Keratinocyte (primary cell): ENCODE results near the gene WIPF3. TPM values are rescaled to one million over a fixed set of nuclear protein-coding genes. Genes with fewer than 3 reads are reported as not detected.

Experiments
- DNase-seq: peaks from one replicate; pipeline ENCODE4 v3.0.0-alpha.2; 2011; ENCODE audit warnings: low read depth, missing footprints, low spot score
- FAIRE-seq: peaks from 2 replicates; lab custom pipeline; 2011; peaks lifted over from hg19 to GRCh38; lab: Jason Lieb, UNC
- H2AFZ ChIP-seq: 2 replicates; pipeline ENCODE4 v1.6.0; 2012; ENCODE audit warnings: low read length, control low read depth, inconsistent platforms; ENCODE audit not compliant: control insufficient read depth
- H3K27ac ChIP-seq: 2 replicates; pipeline ENCODE4 v1.5.1; 2011; ENCODE audit warnings: low read length; ENCODE audit not compliant: control insufficient read depth, insufficient read depth
- H3K27me3 ChIP-seq: 3 replicates; pipeline ENCODE4 v1.6.0; 2011; ENCODE audit warnings: low read length; ENCODE audit not compliant: control insufficient read depth, insufficient read depth; ENCODE audit errors: extremely low read depth
- H3K36me3 ChIP-seq, 2 experiments: 2 replicates in 1 of 2; 3 replicates in 1 of 2; pipeline ENCODE4 v1.5.1; 2011; ENCODE audit warnings: low read length in 2 of 2, mild to moderate bottlenecking in 1 of 2; ENCODE audit not compliant: control insufficient read depth in 2 of 2, insufficient read depth in 2 of 2; ENCODE audit errors: extremely low read depth in 1 of 2
- H3K4me1 ChIP-seq: 3 replicates; pipeline ENCODE4 v1.5.1; 2011; ENCODE audit warnings: low read length; ENCODE audit not compliant: control insufficient read depth, insufficient read depth; ENCODE audit errors: extremely low read depth
- H3K4me2 ChIP-seq: 3 replicates; pipeline ENCODE4 v1.6.0; 2011; ENCODE audit warnings: low read depth, low read length; ENCODE audit not compliant: control insufficient read depth, insufficient read depth; ENCODE audit errors: extremely low read depth
- H3K4me3 ChIP-seq, 3 experiments: fragments of 200-600 bp in 1 of 3; sonication (generic) in 1 of 3; 2 replicates in 2 of 3; 3 replicates in 1 of 3; pipeline ENCODE4 v1.5.1; 2011 to 2016; ENCODE audit warnings: low read length in 3 of 3, mild to moderate bottlenecking in 3 of 3, control low read depth in 2 of 3, inconsistent platforms in 1 of 3, low read depth in 1 of 3, mixed read lengths in 1 of 3, mixed run types in 1 of 3, moderate library complexity in 1 of 3; ENCODE audit not compliant: control insufficient read depth in 2 of 3, insufficient read depth in 2 of 3; ENCODE audit errors: extremely low read depth in 1 of 3
- H3K79me2 ChIP-seq: 2 replicates; pipeline ENCODE4 v1.6.0; 2012; ENCODE audit warnings: low read length; ENCODE audit not compliant: control insufficient read depth, insufficient read depth
- H3K9ac ChIP-seq: 3 replicates; pipeline ENCODE4 v1.6.0; 2011; ENCODE audit warnings: low read length; ENCODE audit not compliant: control insufficient read depth, insufficient read depth; ENCODE audit errors: extremely low read depth
- H3K9me1 ChIP-seq: 3 replicates; pipeline ENCODE4 v1.6.0; 2011; ENCODE audit warnings: low read length; ENCODE audit not compliant: control insufficient read depth, insufficient read depth; ENCODE audit errors: extremely low read depth
- H3K9me3 ChIP-seq: 2 replicates; pipeline ENCODE4 v1.5.1; 2012; ENCODE audit warnings: low read depth, low read length; ENCODE audit not compliant: control insufficient read depth
- H4K20me1 ChIP-seq: 3 replicates; pipeline ENCODE4 v1.6.0; 2011; ENCODE audit warnings: low read length; ENCODE audit not compliant: control insufficient read depth, insufficient read depth; ENCODE audit errors: extremely low read depth
- CTCF ChIP-seq, 3 experiments: IDR thresholded peaks in 1 of 3; conservative IDR thresholded peaks in 1 of 3; optimal IDR thresholded peaks in 1 of 3; 2 replicates in 2 of 3; 3 replicates in 1 of 3; pipeline versions ENCODE3 to v1.5.1; 2011; ENCODE audit warnings: low read length in 3 of 3, mild to moderate bottlenecking in 3 of 3, moderate library complexity in 2 of 3, control low read depth in 1 of 3, inconsistent platforms in 1 of 3; ENCODE audit not compliant: insufficient read depth in 2 of 3; ENCODE audit errors: extremely low read depth in 1 of 3
- EZH2 ChIP-seq: IDR thresholded peaks from one replicate; pipeline ENCODE4 v1.6.1; 2012; ENCODE audit warnings: inconsistent platforms, mild to moderate bottlenecking, low read length, moderate library complexity
- dilution Hi-C: fragments of 300-500 bp; cut with MboI; formaldehyde crosslinking; loops from one replicate; pipeline ENCODE4 v1.7.0; 2020; ENCODE audit warnings: low sequenced_read_pairs; ENCODE audit not compliant: extremely low pct_ligation_motif_present
- polyA plus RNA-seq, 5 experiments: library from polyadenylated mRNA; depleted of rRNA in 3 of 5; stranded (reverse) in 3 of 5; stranded (forward) in 1 of 5; unstranded in 1 of 5; fragments of >200 nt; gene quantifications; 1 replicate in 1 of 5; 2 replicates in 3 of 5; 3 replicates in 1 of 5; pipeline versions ENCODE4 v1.2.1 to v1.2.3, GENCODE V29; 2011 to 2012; ENCODE audit warnings: missing spikeins in 2 of 5, low read depth in 1 of 5, low replicate concordance in 1 of 5

The WIPF3 gene
- polyA plus RNA-seq, 1 donor (not counting 4 experiments of a cell fraction or from before 2014, with no cell fraction given): 0.04 TPM

- no peak for FAIRE-seq
These were observed 35.9 kb upstream of the WIPF3 start for GRCh38 chr7:29770371-29770770.

GRCh38 chr7:29771081-29771816 lies 35.1 kb upstream of the WIPF3 start:
- Histone ChIP-seq H3K27ac (no peak overlapping the region), H3K9ac (no peak overlapping the region), H3K4me3 (no peak overlapping the region), H3K4me1 (no peaks in the 10 kb centered on the region), H4K20me1 (no peaks in the 10 kb centered on the region), H3K9me1 (no peaks in the 10 kb centered on the region), H3K27me3 (peaks cover 8% of the 10 kb centered on the region), H3K79me2 (no peaks in the 10 kb centered on the region), H3K36me3 (no peaks in the 10 kb centered on the region), H3K4me2 (no peak overlapping the region), H3K9me3 (no peaks in the 10 kb centered on the region), H2AFZ (no peak overlapping the region)
- TF ChIP-seq CTCF (optimal IDR thresholded peaks at IDR 0.05 in 1 of 3, IDR thresholded peaks at IDR 0.05 in 1 of 3, conservative IDR thresholded peaks at IDR 0.05 in 1 of 3; ENCODE audit: extremely low read depth in 1 of 3, insufficient read depth in 2 of 3, low read length in 3 of 3) (no peak), EZH2 (no peak)
- no peak for DNase-seq
- dilution Hi-C loops: no loop called here
- FAIRE-seq: no peak

More at GRCh38 chr7:29770371-29770770, 35.9 kb upstream of the WIPF3 start:
- Histone ChIP-seq H3K79me2 (no peaks in the 10 kb centered on the region), H3K4me2 (no peak overlapping the region), H3K4me1 (no peaks in the 10 kb centered on the region), H3K27me3 (peaks cover 9% of the 10 kb centered on the region), H2AFZ (no peak overlapping the region), H3K9ac (no peak overlapping the region), H4K20me1 (no peaks in the 10 kb centered on the region), H3K4me3 (no peak overlapping the region), H3K36me3 (no peaks in the 10 kb centered on the region), H3K9me1 (no peaks in the 10 kb centered on the region), H3K9me3 (no peaks in the 10 kb centered on the region), H3K27ac (no peak overlapping the region)
- dilution Hi-C loops: no loop called here
- no peak for TF ChIP-seq CTCF (optimal IDR thresholded peaks at IDR 0.05 in 1 of 3, IDR thresholded peaks at IDR 0.05 in 1 of 3, conservative IDR thresholded peaks at IDR 0.05 in 1 of 3; ENCODE audit: extremely low read depth in 1 of 3, insufficient read depth in 2 of 3, low read length in 3 of 3)
- no peak for TF ChIP-seq EZH2
- DNase-seq: no peak
